Neutrophil (primary cell): Measurements from ENCODE around the gene ABCA2.
A peak's percentile ranks its signal among the peaks of the same experiment; 100 is the strongest.

Experiments used
- H3K27ac ChIP-seq: fragments of 200-600 bp; sonication (generic); 2 replicates; pipeline ENCODE4 v1.5.1; 2016; ENCODE audit warnings: mild to moderate bottlenecking, moderate library complexity
- H3K27me3 ChIP-seq: fragments of 200-600 bp; sonication (generic); 2 replicates; pipeline ENCODE4 v1.6.0; 2016; ENCODE audit warnings: mild to moderate bottlenecking
- H3K36me3 ChIP-seq: fragments of 200-600 bp; sonication (generic); 2 replicates; pipeline ENCODE4 v1.5.1; 2017
- H3K4me1 ChIP-seq, 2 experiments: fragments of 200-600 bp in 1 of 2; sonication (generic) in 1 of 2; 1 replicate in 1 of 2; 2 replicates in 1 of 2; pipeline versions ENCODE4 v1.5.1 to v1.6.1; 2013 to 2016; ENCODE audit warnings: low read depth in 1 of 2, low read length in 1 of 2, mild to moderate bottlenecking in 1 of 2, moderate library complexity in 1 of 2; ENCODE audit not compliant: control insufficient read depth in 1 of 2, insufficient read depth in 1 of 2
- H3K4me3 ChIP-seq, 2 experiments: fragments of 200-600 bp in 1 of 2; sonication (generic) in 1 of 2; 1 replicate in 1 of 2; 2 replicates in 1 of 2; pipeline ENCODE4 v1.5.1; 2013 to 2016; ENCODE audit warnings: low read depth in 1 of 2, low read length in 1 of 2, mild to moderate bottlenecking in 1 of 2, moderate library complexity in 1 of 2
- H3K9me3 ChIP-seq: fragments of 200-600 bp; sonication (generic); 2 replicates; pipeline ENCODE4 v1.5.1; 2016
- CTCF ChIP-seq: fragments of 200-600 bp; sonication (generic); IDR thresholded peaks from 2 replicates; pipeline ENCODE4 v1.5.1; 2016; ENCODE audit warnings: antibody characterized with exemption

The ABCA2 gene

GRCh38 chr9:137037483-137037882 lies 9.4 kb upstream of the ABCA2 start:
- H3K4me1 ChIP-seq, result peaks cover 34% of the 10 kb centered on the region in 2 experiments
- no peaks in the 10 kb centered on the region for H3K9me3 ChIP-seq
- peaks cover 45% of the 10 kb centered on the region for H3K36me3 ChIP-seq
- H3K27ac ChIP-seq, result no peak overlapping the region
- H3K27me3 ChIP-seq, result peaks cover 21% of the 10 kb centered on the region
- H3K4me3 ChIP-seq, result no peak overlapping the region
- no peak for TF ChIP-seq CTCF

GRCh38 chr9:137037035-137037434 lies 9.0 kb upstream of the ABCA2 start:
- TF ChIP-seq CTCF, result no peak
- Histone ChIP-seq H3K4me3 (no peak overlapping the region), H3K9me3 (no peaks in the 10 kb centered on the region)

GRCh38 chr9:137035937-137036336 lies 7.9 kb upstream of the ABCA2 start:
- H3K9me3 ChIP-seq, result no peaks in the 10 kb centered on the region
- no peak for TF ChIP-seq CTCF
- H3K4me1 ChIP-seq, result peaks cover 49% of the 10 kb centered on the region in 2 experiments
- peaks cover 50% of the 10 kb centered on the region for H3K36me3 ChIP-seq
- H3K27ac ChIP-seq, result no peak overlapping the region
- H3K27me3 ChIP-seq, result peaks cover 8% of the 10 kb centered on the region
- H3K4me3 ChIP-seq, result peak overlapping the region in 1 of 2 experiments; percentile 83

More at GRCh38 chr9:137037035-137037434, 9.0 kb upstream of the ABCA2 start:
- Histone ChIP-seq H3K36me3 (peaks cover 45% of the 10 kb centered on the region), H3K27ac (no peak overlapping the region), H3K27me3 (peaks cover 19% of the 10 kb centered on the region), H3K4me1 (peaks cover 38% of the 10 kb centered on the region in 2 experiments)

GRCh38 chr9:137035507-137035834 lies 7.4 kb upstream of the ABCA2 start:
- Histone ChIP-seq H3K4me1 (peaks cover 50 to 54% of the 10 kb centered on the region in 2 experiments), H3K27me3 (peaks cover 4% of the 10 kb centered on the region), H3K36me3 (peaks cover 54% of the 10 kb centered on the region), H3K27ac (peak overlapping the region; percentile 91), H3K9me3 (no peaks in the 10 kb centered on the region), H3K4me3 (peak overlapping the region; percentile 83 to 86)
- no peak for TF ChIP-seq CTCF

- peak; percentile 93 for TF ChIP-seq CTCF
- peak overlapping the region; percentile 83 to 86 for H3K4me3 ChIP-seq
- H3K36me3 ChIP-seq, result peaks cover 54% of the 10 kb centered on the region
- H3K4me1 ChIP-seq, result peaks cover 50 to 59% of the 10 kb centered on the region in 2 experiments
- peak overlapping the region; percentile 91 for H3K27ac ChIP-seq
- no peaks in the 10 kb centered on the region for H3K27me3 ChIP-seq
- no peaks in the 10 kb centered on the region for H3K9me3 ChIP-seq
These were observed 6.9 kb upstream of the ABCA2 start for GRCh38 chr9:137034709-137035506.
